Stimulated activated CD4-positive, alpha-beta T cell treated with anti-CD3 and anti-CD28 coated beads, TNF-alpha, amount 100 ng/mL, for 48 hours (primary cell): ENCODE results near the gene ZFP3.
A peak's percentile ranks its signal among the peaks of the same experiment; 100 is the strongest.
"Not testable (repeated sequence)": the region's sequence is repeated elsewhere in the genome, so short reads cannot be mapped to it uniquely, and the experiment has no call there.

ENCODE experiments used
- DNase-seq, 3 donors: peaks; one replicate each; pipeline ENCODE4 v3.0.0-alpha.2; 2020; ENCODE audit warnings: low read depth in 3 of 3

The ZFP3 gene

GRCh38 chr17:5077781-5078105, 524 bp upstream of the ZFP3 start:
- no peak for DNase-seq

GRCh38 chr17:5080591-5080990, 2.3 kb downstream of the ZFP3 start:
- DNase-seq = peak in 1 of 3 donors; percentile 5

DNA sequence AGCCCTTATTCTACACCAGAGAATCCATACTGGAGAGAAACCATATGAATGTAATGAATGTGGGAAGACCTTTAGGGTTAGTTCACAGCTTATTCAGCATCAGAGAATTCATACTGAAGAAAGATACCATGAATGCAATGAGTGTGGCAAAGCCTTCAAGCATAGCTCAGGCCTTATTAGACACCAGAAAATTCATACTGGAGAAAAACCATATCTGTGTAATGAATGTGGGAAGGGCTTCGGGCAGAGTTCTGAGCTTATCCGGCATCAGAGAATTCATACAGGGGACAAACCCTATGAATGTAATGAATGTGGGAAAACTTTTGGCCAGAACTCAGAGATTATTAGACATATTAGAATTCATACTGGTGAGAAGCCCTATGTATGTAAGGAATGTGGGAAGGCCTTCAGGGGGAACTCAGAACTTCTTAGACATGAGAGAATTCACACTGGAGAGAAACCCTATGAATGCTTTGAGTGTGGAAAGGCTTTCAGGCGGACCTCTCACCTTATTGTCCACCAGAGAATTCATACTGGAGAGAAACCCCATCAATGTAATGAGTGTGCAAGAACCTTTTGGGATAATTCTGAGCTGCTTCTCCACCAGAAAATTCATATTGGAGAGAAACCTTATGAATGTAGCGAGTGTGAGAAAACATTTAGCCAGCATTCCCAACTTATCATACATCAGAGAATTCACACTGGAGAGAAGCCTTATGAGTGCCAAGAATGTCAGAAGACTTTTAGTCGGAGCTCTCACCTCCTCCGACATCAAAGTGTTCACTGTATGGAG, 14.1 kb downstream of the ZFP3 start:
- DNase-seq = no peak

DNA sequence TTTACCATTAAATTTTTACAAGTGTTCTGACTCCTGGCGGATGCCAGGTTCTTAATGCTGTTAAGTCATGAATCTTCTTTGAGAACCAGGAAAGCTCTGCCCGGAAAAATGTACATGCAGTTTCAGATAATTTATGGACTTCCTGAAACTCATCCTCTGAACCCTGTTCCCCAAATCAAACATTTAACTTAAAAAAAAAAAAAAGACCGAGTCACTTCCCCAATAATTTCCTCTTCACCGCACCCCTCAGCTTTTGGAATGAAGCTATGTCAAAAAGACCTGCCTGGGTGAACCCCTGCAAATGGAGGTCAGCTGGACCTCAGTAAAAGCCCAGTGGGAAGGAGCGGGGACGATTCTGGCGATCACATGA, 18.4 kb downstream of the ZFP3 start:
- no peak for DNase-seq

GRCh38 chr17:5097101-5097834, 19.0 kb downstream of the ZFP3 start:
- peak in 1 of 3 donors; percentile 17 for DNase-seq

DNA sequence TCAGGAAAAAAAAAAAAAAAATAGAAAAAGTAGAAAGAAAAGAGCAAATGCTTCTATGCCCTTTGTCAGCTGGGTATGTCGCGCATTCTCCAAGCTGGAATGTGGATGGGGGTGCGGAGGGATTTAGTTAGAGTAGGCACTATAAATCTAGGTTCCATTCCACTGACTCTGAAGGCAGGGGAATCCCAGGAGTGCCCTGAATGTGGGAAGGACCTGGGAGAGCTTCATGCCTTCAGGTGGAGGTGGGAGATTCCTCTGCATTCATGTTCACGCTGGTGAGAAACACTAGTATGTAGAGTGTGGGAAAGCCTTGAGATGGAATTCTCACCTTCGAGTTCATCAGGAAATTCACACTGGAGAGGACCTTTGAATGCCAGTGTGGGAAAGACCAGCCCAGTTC, 21.0 kb downstream of the ZFP3 start:
- DNase-seq = no peak

- no peak for DNase-seq
Observed at GRCh38 chr17:5100832-5101231, 22.6 kb downstream of the ZFP3 start.

- no peak for DNase-seq
Observed at GRCh38 chr17:5110816-5111215, 32.5 kb downstream of the ZFP3 start.

- DNase-seq = peak; percentile 88 to 90 (median 88)
Observed at GRCh38 chr17:5111402-5112204, 33.3 kb downstream of the ZFP3 start, which contains the start of gene ZNF232. TSS of gene ZNF232 (minus strand) at chr17:5111878. CDS start at chr17:5111822, 56 bp downstream.

DNA sequence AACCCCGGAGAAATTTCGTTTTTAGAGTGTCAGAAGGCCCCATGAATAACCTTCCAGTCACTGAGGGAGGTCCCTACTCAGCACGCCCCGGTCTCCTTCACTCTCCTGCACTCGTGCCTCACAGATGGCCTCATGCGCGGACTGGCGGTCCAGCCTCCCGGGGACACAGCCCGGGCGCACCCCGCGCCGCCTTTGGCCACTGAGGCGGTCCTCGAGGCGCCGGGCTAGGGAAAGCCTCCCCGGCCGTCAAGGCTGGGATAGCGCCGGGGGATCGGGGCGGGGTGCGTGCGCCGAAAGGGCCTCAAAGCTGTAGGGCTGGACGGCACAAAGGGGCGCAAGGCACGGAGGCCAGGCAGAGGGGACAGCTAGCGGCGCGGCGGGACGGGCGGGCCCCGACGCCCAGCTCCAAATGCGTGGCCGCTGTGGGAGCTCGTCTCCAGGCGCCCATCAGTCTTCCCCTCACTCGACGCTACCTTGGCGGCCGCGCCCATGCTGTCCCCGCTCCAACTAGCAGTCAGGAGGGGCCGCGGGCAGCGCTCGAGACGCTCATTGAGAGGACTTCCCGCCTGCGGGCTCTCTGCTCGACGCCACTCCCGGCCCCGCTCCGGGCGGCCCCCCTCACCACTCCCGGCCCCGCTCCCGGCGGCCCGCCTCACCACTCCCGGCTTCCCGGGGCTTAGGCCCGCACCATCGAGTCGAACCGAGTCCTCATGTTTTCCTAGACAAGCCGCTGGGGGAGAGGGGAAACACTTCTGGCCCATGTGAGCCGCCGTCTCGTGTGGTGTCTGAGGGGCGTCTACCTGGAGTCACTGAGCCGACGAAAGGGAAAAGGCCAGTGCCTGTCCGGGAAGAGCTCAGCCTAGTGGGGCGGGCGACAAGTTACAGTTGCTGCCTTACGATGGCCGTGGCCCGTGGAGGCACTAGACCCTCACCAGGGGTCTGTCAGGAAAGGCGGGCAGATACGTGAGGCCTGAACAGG, 37.7 kb downstream of the ZFP3 start, which contains the start of gene USP6:
TSS of gene USP6 (plus strand) at position 360 of the 979 bp plus-strand sequence. CDS start 14,336 bp downstream, outside the sequence.
- no peak for DNase-seq

GRCh38 chr17:5118219-5118618, 40.0 kb downstream of the ZFP3 start:
- DNase-seq = no peak

- no peak for DNase-seq
Observed at GRCh38 chr17:5120036-5120435, 41.8 kb downstream of the ZFP3 start.

DNA sequence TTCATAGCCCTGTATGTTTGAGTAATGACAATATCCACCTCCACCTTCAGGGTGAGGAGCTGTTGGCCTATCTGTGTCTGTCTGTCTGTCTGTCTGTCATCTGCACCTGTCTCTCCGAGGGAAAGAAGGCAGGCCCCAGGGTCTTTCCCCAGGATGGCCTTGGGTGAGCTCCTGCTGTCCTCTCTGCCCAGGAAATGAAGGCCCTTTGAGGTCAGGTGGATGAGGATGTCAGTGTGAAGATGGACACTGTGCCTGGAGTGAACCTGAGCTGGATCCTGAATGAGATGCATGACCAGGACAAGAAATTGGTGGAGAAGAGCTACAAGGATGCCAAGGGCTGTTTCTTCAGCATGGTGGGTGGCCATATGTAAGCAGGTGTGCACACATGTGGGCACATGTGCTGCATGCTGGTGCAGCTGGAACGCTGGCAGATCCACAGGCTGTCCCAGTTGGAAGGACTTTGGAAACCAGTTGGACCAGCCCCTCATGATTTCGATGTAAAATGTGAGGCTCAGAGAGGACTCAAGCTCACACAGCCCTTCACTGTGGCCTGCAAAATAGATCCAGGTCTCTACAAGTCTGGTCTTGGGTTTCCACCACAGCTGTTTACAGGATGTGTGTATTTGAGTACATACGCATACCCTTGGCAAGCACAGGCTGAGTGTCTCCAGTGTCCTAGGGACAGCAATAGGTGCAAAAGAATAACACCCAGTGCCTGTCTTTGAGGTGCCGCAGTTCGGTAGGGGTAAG, 42.3 kb downstream of the ZFP3 start:
- DNase-seq = not testable (repeated sequence)

DNA sequence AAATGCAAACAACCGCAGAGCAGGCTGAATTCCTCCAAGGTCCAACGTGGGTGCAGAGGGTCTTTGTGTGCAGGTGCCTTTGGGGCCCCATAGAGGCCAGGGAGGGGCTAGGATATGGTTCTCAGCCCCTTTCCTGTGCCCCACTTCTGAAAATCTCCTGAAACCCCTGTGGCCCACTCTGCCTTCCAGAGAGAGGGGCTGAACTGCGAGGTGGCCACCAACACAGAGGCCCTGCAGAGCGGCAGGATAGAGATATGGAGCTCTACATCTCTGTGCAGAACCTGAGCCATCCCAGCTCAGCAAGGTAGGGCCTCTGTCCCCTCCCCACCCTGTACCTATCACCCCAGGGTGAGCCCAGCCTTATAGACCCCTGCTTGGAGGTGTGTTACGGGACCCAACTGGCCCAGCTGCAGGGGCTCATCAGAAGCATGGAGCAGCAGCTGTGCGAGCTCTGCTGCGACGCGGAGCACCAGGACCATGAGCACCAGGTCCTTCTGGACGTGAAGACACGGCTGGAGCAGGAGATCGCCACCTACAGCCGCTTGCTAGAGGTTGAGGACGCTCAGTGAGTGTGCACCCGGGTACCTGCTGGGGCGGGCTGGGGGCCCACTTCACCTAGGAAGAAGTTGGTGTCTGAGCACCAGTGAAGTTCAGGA, 43.0 kb downstream of the ZFP3 start:
- no peak for DNase-seq

DNA sequence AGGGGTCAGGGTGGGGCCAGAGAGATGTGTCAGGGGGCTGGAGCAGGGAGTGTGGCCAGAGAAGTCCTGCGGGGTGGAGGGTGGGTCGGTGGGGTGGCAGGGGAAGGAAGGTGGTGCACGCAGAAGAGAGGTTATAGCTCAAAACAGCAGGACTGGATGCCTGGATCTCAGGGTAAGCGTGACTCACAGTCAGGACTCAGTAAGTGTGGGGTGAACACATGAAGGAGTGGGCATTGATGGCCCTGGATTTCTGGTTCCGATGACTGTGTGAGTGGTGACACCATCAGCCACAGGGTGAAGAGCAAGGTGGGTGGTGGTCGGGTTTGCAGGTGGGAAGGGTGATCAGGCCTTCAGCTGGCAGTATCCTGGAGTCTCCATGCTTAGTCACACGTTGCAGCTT, 43.8 kb downstream of the ZFP3 start:
- not testable (repeated sequence) for DNase-seq

DNA sequence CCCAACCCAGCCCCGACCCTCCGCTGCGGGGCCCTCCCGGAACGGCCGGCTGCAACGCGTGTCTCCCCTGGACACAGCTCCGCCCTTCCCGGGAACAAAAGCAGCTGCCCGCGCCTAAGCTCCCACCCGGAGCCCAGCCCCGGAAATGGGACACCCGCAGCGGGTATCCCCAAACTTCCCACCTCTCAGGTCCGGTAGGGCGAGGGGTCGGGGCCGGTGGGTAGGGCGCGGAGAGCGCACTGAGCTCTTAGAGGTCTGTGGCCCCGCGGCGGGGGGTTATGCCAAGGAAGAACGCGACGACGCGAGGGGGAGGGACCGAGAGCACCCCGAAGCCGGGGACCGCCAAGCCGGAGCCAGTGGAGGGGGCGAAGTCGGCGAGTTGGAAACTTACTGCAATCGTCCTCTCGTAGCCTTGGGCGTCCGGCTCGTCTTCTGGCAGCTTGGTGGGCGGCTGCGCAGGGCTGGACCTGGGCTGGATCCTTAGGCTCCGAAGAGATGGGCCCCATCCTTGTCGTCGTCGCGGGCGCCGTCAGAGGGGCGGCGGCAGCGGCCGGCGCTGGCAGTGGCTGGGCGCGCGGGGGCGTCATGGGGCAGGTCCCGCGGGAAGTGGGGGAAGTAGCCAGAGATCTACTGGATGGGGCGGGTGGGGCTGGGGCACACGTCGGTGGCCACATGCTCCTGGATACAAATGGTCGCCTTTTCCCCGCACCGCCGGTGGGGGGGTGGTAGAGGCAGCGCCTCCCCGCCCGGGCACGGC, 44.5 kb downstream of the ZFP3 start:
- DNase-seq = no peak

- no peak for DNase-seq
Observed at GRCh38 chr17:5123343-5124124, 45.3 kb downstream of the ZFP3 start.

DNA sequence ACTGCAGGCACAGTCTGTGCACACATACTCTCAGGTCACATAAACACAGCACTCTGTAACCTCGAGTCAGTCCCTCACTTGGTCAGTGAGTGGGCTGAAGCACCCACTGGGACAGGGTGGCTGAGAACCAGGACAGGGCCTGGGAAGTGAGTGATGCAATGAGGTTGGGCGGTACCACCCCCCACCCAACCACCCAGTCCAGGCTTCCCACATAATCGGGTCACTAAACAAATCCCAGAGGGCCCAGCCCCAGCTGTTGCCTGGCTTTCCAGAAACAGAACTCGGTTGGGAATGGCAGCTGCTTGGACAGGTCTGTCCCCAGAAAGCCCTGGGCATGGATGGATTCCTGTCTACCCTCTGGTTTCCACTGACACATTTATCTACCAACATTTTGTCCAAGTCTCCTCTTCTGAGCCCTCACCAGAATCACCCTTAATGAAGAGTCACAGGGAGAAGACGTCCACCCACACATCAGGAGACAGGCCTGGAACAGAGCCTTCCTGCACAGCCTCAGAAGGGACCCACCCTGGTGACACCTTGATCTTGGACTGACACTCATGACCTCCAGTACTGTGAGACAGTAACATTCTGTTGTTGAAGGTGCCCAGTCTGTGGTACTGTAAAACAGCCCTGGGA, 46.0 kb downstream of the ZFP3 start:
- DNase-seq = not testable (repeated sequence)
